Measurements from ENCODE around the gene USH1G. TPM values are rescaled to one million over a fixed set of nuclear protein-coding genes. Genes with fewer than 3 reads are reported as not detected.

USH1G gene
- polyA plus RNA-seq, 1 donor (not counting 4 experiments of a cell fraction or from before 2014, with no cell fraction given), result 0.34 TPM

DNA sequence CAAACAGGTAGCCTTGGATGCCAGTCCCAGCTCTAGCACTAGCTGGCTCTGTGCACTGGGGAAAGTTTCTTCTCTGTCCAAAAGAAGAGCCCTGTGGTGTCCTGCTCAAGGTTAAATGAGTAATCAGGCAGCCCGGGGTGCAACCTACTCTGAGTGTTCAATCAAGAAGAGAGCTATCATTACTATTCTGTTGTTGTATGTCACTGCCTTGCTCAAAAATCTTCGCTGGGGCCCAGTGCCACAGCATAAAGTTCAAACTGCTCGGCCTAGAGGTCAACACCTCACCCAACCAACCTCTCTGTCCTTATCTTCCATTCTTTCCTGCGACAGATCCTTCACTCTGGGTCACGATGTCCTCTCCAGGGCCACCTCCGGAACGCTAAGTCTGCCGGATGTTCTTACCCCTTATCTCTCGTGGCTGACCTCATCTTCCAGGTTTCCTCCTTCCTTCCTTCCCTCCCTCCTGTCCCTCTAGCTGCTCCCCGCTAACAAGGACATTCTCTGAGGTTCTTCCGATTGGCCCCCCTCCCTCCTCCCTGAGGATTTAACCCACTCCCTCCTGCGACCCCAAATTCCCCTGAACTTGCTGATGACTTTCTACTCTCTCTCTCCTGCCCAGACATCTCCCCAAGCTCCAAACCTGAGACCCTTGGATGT is 54.7 kb downstream of the USH1G start:
- Histone ChIP-seq H3K9me3 (ENCODE audit: control insufficient read depth, low read depth, low read length) (no peaks in the 10 kb centered on the region), H3K9me1 (ENCODE audit: control insufficient read depth, extremely low read depth, insufficient read depth, low read length) (no peaks in the 10 kb centered on the region), H3K36me3 (ENCODE audit: control insufficient read depth in 2 of 2, extremely low read depth in 1 of 2, insufficient read depth in 2 of 2, low read length in 2 of 2) (peaks cover 0 to 4% of the 10 kb centered on the region in 2 experiments), H3K4me2 (ENCODE audit: control insufficient read depth, extremely low read depth, insufficient read depth, low read depth, low read length) (no peak overlapping the region), H3K27me3 (ENCODE audit: control insufficient read depth, extremely low read depth, insufficient read depth, low read length) (no peaks in the 10 kb centered on the region), H3K27ac (ENCODE audit: control insufficient read depth, insufficient read depth, low read length) (no peak overlapping the region), H3K4me3 (ENCODE audit: control insufficient read depth in 2 of 3, extremely low read depth in 1 of 3, insufficient read depth in 2 of 3, low read depth in 1 of 3, low read length in 3 of 3) (no peak overlapping the region), H2AFZ (ENCODE audit: control insufficient read depth, low read length) (no peak overlapping the region), H3K9ac (ENCODE audit: control insufficient read depth, extremely low read depth, insufficient read depth, low read length) (no peak overlapping the region), H3K4me1 (ENCODE audit: control insufficient read depth, extremely low read depth, insufficient read depth, low read length) (peaks cover 15% of the 10 kb centered on the region), H3K79me2 (ENCODE audit: control insufficient read depth, insufficient read depth, low read length) (peaks cover 8% of the 10 kb centered on the region), H4K20me1 (ENCODE audit: control insufficient read depth, extremely low read depth, insufficient read depth, low read length) (no peaks in the 10 kb centered on the region)
- FAIRE-seq, result no peak
- dilution Hi-C loops (cut with MboI; ENCODE audit: extremely low pct_ligation_motif_present, low sequenced_read_pairs), result no loop called here
- TF ChIP-seq EZH2 (IDR thresholded peaks at IDR 0.05; ENCODE audit: low read length), result no peak
- no peak for TF ChIP-seq CTCF (optimal IDR thresholded peaks at IDR 0.05 in 1 of 3, IDR thresholded peaks at IDR 0.05 in 1 of 3, conservative IDR thresholded peaks at IDR 0.05 in 1 of 3; ENCODE audit: extremely low read depth in 1 of 3, insufficient read depth in 2 of 3, low read length in 3 of 3)
- no peak for DNase-seq (ENCODE audit: low read depth, low spot score)

DNA sequence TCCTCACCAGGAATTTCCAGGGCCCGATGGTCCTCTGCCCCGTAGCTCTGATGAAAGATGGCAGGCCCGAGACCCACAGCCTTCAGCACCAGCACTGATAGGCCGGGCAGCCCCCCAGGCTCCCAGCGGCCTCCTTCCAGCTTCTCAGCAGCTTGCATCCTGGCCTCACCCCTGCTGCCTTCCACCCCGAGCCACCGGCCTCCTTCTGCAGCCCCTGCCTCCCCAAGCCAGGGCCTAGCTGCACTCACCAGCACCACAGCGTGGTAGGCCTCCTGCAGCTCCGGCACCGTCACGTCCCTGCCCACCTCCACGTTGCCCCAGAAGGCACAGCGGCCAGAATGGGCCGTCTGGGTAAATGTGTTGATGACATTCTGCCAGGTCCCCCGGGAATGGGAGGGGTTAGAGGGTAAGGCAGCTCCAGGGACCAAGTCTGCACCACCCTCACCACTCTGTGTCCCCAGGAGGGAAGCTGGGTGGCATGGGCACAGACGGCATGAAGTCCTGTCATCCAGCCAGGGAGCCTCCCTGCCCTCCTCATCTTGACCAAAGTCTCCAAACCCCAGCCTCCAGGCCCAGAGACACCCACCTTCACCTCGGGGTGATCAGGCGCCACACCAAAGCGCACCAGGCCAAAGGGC is 56.7 kb downstream of the USH1G start:
- TF ChIP-seq EZH2 (IDR thresholded peaks at IDR 0.05; ENCODE audit: low read length), result no peak
- TF ChIP-seq CTCF (optimal IDR thresholded peaks at IDR 0.05 in 1 of 3, IDR thresholded peaks at IDR 0.05 in 1 of 3, conservative IDR thresholded peaks at IDR 0.05 in 1 of 3; ENCODE audit: extremely low read depth in 1 of 3, insufficient read depth in 2 of 3, low read length in 3 of 3), result no peak
- Histone ChIP-seq H3K4me1 (ENCODE audit: control insufficient read depth, extremely low read depth, insufficient read depth, low read length) (peaks cover 7% of the 10 kb centered on the region), H3K9ac (ENCODE audit: control insufficient read depth, extremely low read depth, insufficient read depth, low read length) (no peak overlapping the region), H3K27me3 (ENCODE audit: control insufficient read depth, extremely low read depth, insufficient read depth, low read length) (peaks cover 12% of the 10 kb centered on the region), H2AFZ (ENCODE audit: control insufficient read depth, low read length) (no peak overlapping the region), H4K20me1 (ENCODE audit: control insufficient read depth, extremely low read depth, insufficient read depth, low read length) (peaks cover 5% of the 10 kb centered on the region), H3K9me1 (ENCODE audit: control insufficient read depth, extremely low read depth, insufficient read depth, low read length) (no peaks in the 10 kb centered on the region), H3K79me2 (ENCODE audit: control insufficient read depth, insufficient read depth, low read length) (no peaks in the 10 kb centered on the region), H3K4me3 (ENCODE audit: control insufficient read depth in 2 of 3, extremely low read depth in 1 of 3, insufficient read depth in 2 of 3, low read depth in 1 of 3, low read length in 3 of 3) (no peak overlapping the region), H3K36me3 (ENCODE audit: control insufficient read depth in 2 of 2, extremely low read depth in 1 of 2, insufficient read depth in 2 of 2, low read length in 2 of 2) (peaks cover 0 to 4% of the 10 kb centered on the region in 2 experiments), H3K27ac (ENCODE audit: control insufficient read depth, insufficient read depth, low read length) (no peak overlapping the region), H3K9me3 (ENCODE audit: control insufficient read depth, low read depth, low read length) (no peaks in the 10 kb centered on the region), H3K4me2 (ENCODE audit: control insufficient read depth, extremely low read depth, insufficient read depth, low read depth, low read length) (no peak overlapping the region)
- DNase-seq (ENCODE audit: low read depth, low spot score), result no peak
- dilution Hi-C loops (cut with MboI; ENCODE audit: extremely low pct_ligation_motif_present, low sequenced_read_pairs), result no loop called here
- FAIRE-seq, result no peak

Other genes with a start within 250 kb of the USH1G start
- not detected in 3 replicates for gene CD300LF, start 210.3 kb downstream of the USH1G start, polyA plus RNA-seq
- 0.03 to 0.09 TPM (median 0.05 TPM) in 3 replicates for gene RAB37, start 186.0 kb downstream of the USH1G start, polyA plus RNA-seq
- gene NHERF1, start 174.6 kb downstream of the USH1G start, polyA plus RNA-seq, result 30.6 to 48.8 TPM (median 45.6 TPM) in 3 replicates
- 34.6 to 49.8 TPM (median 36.9 TPM) in 3 replicates for gene NAT9, start 146.9 kb downstream of the USH1G start, polyA plus RNA-seq
- gene GRIN2C, start 63.4 kb downstream of the USH1G start, polyA plus RNA-seq, result not detected in 3 replicates
- gene FDXR, start 50.3 kb downstream of the USH1G start, polyA plus RNA-seq, result 9.3 to 18.8 TPM (median 12.0 TPM) in 3 replicates
- gene FADS6, start 29.6 kb downstream of the USH1G start, polyA plus RNA-seq, result 0.07 to 0.57 TPM in 2 of 3 replicates, not detected in the other
- 0.08 TPM in 1 of 3 replicates, not detected in the others for gene OTOP2, start 1.0 kb upstream of the USH1G start, polyA plus RNA-seq
- gene OTOP3, start 12.6 kb upstream of the USH1G start, polyA plus RNA-seq, result 0.03 to 0.05 TPM in 2 of 3 replicates, not detected in the other
- gene HID1, start 49.5 kb upstream of the USH1G start, polyA plus RNA-seq, result 0.19 to 1.0 TPM (median 0.33 TPM) in 3 replicates
- 7.1 to 16.0 TPM (median 9.3 TPM) in 3 replicates for gene CDR2L, start 64.4 kb upstream of the USH1G start, polyA plus RNA-seq
- gene MRPL58, start 89.4 kb upstream of the USH1G start, polyA plus RNA-seq, result 43.3 to 61.1 TPM (median 53.6 TPM) in 3 replicates
- 240 to 406 TPM (median 276 TPM) in 3 replicates for gene ATP5PD, start 123.7 kb upstream of the USH1G start, polyA plus RNA-seq
- 20.7 to 22.8 TPM (median 21.2 TPM) in 3 replicates for gene KCTD2, start 124.0 kb upstream of the USH1G start, polyA plus RNA-seq
- 3.5 to 5.4 TPM (median 4.0 TPM) in 3 replicates for gene SLC16A5, start 164.7 kb upstream of the USH1G start, polyA plus RNA-seq
- 3.2 to 6.0 TPM (median 4.2 TPM) in 3 replicates for gene ARMC7, start 186.7 kb upstream of the USH1G start, polyA plus RNA-seq
- gene NT5C, start 208.5 kb upstream of the USH1G start, polyA plus RNA-seq, result 29.9 to 38.1 TPM (median 38.0 TPM) in 3 replicates
- gene JPT1, start 231.3 kb upstream of the USH1G start, polyA plus RNA-seq, result 67.5 to 452 TPM (median 142 TPM) in 3 replicates

All from keratinocyte (primary cell).